ENCODE measurements around the gene PLXDC1. TPM values are rescaled to one million over a fixed set of nuclear protein-coding genes. Genes with fewer than 3 reads are reported as not detected.

The PLXDC1 gene
- total RNA-seq, 1 donor from 2014 or later = 0.28 TPM

- no peak for DNase-seq (ENCODE audit: low read depth, low spot score)
- no peak overlapping the region for H3K27ac Mint-ChIP-seq (ENCODE audit: unreplicated experiment)
- TF ChIP-seq CTCF (conservative IDR thresholded peaks at IDR 0.05) = no peak
- H3K4me1 Mint-ChIP-seq = peaks cover 13% of the 10 kb centered on the region
- no peaks in the 10 kb centered on the region for H3K9me3 Mint-ChIP-seq
- no peak overlapping the region for H3K4me3 Mint-ChIP-seq
- no peaks in the 10 kb centered on the region for H3K36me3 Mint-ChIP-seq (ENCODE audit: low read depth)
- peaks cover 35% of the 10 kb centered on the region for H3K27me3 Mint-ChIP-seq (ENCODE audit: low read depth)
These were observed 10.5 kb upstream of the PLXDC1 start for GRCh38 chr17:39161962-39162361.

DNA sequence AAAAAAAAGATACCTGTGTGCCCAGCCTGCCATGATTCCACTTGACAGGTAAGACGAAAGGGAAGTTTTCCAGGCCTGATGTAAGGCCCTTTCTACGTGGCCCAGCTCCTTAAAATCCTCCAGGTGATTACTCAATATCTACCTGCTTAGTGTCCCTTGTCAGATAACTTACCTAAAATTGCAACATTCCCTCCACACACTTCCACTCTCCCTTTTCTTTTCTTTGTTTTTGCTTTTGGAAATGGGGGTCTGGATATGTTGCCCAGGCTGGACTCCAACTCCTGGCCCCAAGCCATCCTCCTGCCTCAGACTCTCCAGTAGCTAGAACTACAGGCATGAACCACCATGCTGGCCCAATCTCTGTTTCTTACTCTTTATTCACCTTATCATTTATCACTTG is 7.2 kb upstream of the PLXDC1 start:
- DNase-seq (ENCODE audit: low read depth, low spot score) = no peak
- TF ChIP-seq CTCF (conservative IDR thresholded peaks at IDR 0.05) = no peak
- Mint-ChIP-seq H3K9me3 (peaks cover 5% of the 10 kb centered on the region), H3K27me3 (ENCODE audit: low read depth) (peaks cover 30% of the 10 kb centered on the region), H3K4me1 (peaks cover 8% of the 10 kb centered on the region), H3K27ac (ENCODE audit: unreplicated experiment) (no peak overlapping the region), H3K4me3 (peak overlapping the region; percentile 79), H3K36me3 (ENCODE audit: low read depth) (peaks cover 7% of the 10 kb centered on the region)

- peaks cover 9% of the 10 kb centered on the region for H3K36me3 Mint-ChIP-seq (ENCODE audit: low read depth)
- no peak for TF ChIP-seq CTCF (conservative IDR thresholded peaks at IDR 0.05)
- DNase-seq (ENCODE audit: low read depth, low spot score) = no peak
- peak overlapping the region; percentile 81 for H3K4me3 Mint-ChIP-seq
- peaks cover 24% of the 10 kb centered on the region for H3K4me1 Mint-ChIP-seq
- peaks cover 50% of the 10 kb centered on the region for H3K27me3 Mint-ChIP-seq (ENCODE audit: low read depth)
- peaks cover 8% of the 10 kb centered on the region for H3K9me3 Mint-ChIP-seq
- peak overlapping the region; percentile 4 for H3K27ac Mint-ChIP-seq (ENCODE audit: unreplicated experiment)
These were observed 5.1 kb upstream of the PLXDC1 start for GRCh38 chr17:39156491-39156890.

DNA sequence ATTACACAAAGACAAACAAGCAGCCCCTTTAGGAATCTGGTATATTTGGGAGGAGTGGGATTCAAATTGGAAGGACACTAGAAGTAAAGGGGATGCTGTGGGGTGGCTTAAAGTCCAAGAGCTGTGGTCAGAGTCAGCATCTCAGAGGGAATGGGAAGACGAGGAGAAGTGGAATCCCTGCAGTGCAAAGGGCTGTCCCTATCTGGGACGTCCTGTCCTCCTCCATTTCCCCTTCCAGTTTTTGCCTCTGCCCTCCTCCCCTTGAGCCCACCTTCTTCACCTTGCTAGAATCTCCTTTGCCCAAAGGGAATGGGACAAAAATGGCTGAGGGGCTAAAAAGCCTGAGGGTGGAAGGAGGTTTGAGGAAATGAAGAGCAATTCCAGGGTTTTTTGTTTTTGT is 4.2 kb upstream of the PLXDC1 start:
- DNase-seq (ENCODE audit: low read depth, low spot score) = no peak
- Mint-ChIP-seq H3K27me3 (ENCODE audit: low read depth) (peaks cover 55% of the 10 kb centered on the region), H3K4me3 (peak overlapping the region; percentile 49), H3K4me1 (peaks cover 24% of the 10 kb centered on the region), H3K27ac (ENCODE audit: unreplicated experiment) (peak overlapping the region; percentile 57), H3K9me3 (peaks cover 8% of the 10 kb centered on the region), H3K36me3 (ENCODE audit: low read depth) (peaks cover 9% of the 10 kb centered on the region)
- TF ChIP-seq CTCF (conservative IDR thresholded peaks at IDR 0.05) = no peak

DNA sequence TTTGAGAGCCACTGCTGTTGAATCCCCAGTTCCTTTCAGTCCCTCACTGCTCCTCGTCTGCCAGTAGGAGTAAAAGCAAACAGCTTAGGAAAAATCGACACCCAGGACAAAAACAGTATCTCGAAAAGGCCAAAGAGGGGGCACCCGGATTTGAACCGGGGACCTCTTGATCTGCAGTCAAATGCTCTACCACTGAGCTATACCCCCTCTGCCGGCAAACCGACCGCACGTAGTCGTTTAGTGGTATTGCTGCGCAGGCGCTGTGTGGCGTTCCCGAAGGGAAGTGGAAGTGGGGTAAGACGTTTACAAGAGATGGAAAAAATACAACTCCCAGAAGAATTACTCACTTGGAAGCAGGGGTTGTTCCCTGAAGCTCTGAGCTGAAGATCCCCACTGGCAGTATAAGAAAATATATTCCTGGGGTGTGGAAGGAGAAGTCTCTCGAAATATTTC is 2.2 kb upstream of the PLXDC1 start:
- Mint-ChIP-seq H3K4me3 (peak overlapping the region; percentile 96), H3K9me3 (peaks cover 8% of the 10 kb centered on the region), H3K27me3 (ENCODE audit: low read depth) (peaks cover 71% of the 10 kb centered on the region), H3K36me3 (ENCODE audit: low read depth) (peaks cover 9% of the 10 kb centered on the region), H3K4me1 (peaks cover 24% of the 10 kb centered on the region), H3K27ac (ENCODE audit: unreplicated experiment) (peak overlapping the region; percentile 92)
- peak; percentile 98 for DNase-seq (ENCODE audit: low read depth, low spot score)
- peak; percentile 40 for TF ChIP-seq CTCF (conservative IDR thresholded peaks at IDR 0.05)
